Gastrocnemius medialis (tissue), 4 donors: ENCODE data around the gene MARCHF10.

Source experiments
- POLR2A ChIP-seq, 2 donors: fragments of 450-650 bp; IDR thresholded peaks; one replicate each; pipeline ENCODE4 v1.6.1; 2017; ENCODE audit warnings: antibody characterized with exemption in 2 of 2, mild to moderate bottlenecking in 2 of 2, moderate library complexity in 2 of 2
- TF ChIP-seq, protein P1 (sequence below), 5 experiments: fragments of 450-650 bp in 3 of 5; fragments of 200-600 bp in 2 of 5; sonication (generic) in 2 of 5; IDR thresholded peaks in 4 of 5; conservative IDR thresholded peaks in 1 of 5; 1 replicate in 4 of 5; 2 replicates in 1 of 5; pipeline ENCODE4 v1.5.1; 2016 to 2019; ENCODE audit warnings: antibody characterized with exemption in 5 of 5, mild to moderate bottlenecking in 3 of 5, moderate library complexity in 3 of 5

- TF ChIP-seq, protein P1, sequence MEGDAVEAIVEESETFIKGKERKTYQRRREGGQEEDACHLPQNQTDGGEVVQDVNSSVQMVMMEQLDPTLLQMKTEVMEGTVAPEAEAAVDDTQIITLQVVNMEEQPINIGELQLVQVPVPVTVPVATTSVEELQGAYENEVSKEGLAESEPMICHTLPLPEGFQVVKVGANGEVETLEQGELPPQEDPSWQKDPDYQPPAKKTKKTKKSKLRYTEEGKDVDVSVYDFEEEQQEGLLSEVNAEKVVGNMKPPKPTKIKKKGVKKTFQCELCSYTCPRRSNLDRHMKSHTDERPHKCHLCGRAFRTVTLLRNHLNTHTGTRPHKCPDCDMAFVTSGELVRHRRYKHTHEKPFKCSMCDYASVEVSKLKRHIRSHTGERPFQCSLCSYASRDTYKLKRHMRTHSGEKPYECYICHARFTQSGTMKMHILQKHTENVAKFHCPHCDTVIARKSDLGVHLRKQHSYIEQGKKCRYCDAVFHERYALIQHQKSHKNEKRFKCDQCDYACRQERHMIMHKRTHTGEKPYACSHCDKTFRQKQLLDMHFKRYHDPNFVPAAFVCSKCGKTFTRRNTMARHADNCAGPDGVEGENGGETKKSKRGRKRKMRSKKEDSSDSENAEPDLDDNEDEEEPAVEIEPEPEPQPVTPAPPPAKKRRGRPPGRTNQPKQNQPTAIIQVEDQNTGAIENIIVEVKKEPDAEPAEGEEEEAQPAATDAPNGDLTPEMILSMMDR (IDR thresholded peaks at IDR 0.05 in 4 of 5, conservative IDR thresholded peaks at IDR 0.05 in 1 of 5), result no peak
- TF ChIP-seq POLR2A (IDR thresholded peaks at IDR 0.05), result no peak
Observed at GRCh38 chr17:62664336-62665120, 143.6 kb downstream of the MARCHF10 start.
